Frontal cortex (tissue), 4 donors: Measurements from ENCODE around the gene PDE6D. TPM values are rescaled to one million over a fixed set of nuclear protein-coding genes. Genes with fewer than 3 reads are reported as not detected.
"Not testable (repeated sequence)": the region's sequence is repeated elsewhere in the genome, so short reads cannot be mapped to it uniquely, and the experiment has no call there.

ENCODE experiments used
- DNase-seq, 2 donors: peaks; one replicate each; pipeline ENCODE4 v3.0.0; 2012; ENCODE audit warnings: low spot score in 2 of 2
- FAIRE-seq: peaks from 2 replicates; lab custom pipeline; 2012; peaks lifted over from hg19 to GRCh38; lab: Jason Lieb, UNC
- total RNA-seq: library from RNA; depleted of rRNA; stranded (reverse); fragments of >200 nt; gene quantifications from one replicate; pipeline ENCODE4 v1.2.3, GENCODE V29; 2014
- donor health status: control.
- donor health status: control.
- donor health status: control.

Gene PDE6D
- total RNA-seq, 1 donor from 2014 or later: 28.1 TPM

DNA sequence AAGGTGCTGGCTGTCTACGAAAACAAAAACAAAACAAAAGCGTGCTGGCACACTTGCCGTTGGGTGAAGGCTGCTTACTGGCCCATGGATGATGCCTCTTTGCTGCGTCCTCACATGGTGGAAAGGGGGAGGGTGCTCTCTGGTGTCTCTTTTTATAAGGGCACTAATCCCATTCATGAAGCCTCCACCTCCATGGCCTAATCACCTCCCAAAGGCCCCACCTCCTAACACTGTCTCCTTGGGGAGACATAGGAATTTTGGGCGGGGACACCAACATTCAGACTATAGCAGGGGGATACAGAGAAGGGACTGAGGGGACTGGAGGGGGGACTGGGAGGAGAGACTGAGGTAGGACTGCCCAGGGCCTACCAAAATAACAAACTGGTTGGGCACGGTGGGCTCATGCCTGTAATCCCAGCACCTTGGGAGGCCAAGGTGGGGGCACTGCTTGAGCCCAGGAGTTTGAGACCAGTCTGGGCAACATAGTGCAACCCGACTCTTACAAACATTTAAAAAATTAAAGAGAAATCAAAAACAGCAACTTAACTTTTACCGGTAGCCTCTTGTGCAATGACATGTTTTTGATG lies 58.3 kb downstream of the PDE6D start:
- DNase-seq: no peak

DNA sequence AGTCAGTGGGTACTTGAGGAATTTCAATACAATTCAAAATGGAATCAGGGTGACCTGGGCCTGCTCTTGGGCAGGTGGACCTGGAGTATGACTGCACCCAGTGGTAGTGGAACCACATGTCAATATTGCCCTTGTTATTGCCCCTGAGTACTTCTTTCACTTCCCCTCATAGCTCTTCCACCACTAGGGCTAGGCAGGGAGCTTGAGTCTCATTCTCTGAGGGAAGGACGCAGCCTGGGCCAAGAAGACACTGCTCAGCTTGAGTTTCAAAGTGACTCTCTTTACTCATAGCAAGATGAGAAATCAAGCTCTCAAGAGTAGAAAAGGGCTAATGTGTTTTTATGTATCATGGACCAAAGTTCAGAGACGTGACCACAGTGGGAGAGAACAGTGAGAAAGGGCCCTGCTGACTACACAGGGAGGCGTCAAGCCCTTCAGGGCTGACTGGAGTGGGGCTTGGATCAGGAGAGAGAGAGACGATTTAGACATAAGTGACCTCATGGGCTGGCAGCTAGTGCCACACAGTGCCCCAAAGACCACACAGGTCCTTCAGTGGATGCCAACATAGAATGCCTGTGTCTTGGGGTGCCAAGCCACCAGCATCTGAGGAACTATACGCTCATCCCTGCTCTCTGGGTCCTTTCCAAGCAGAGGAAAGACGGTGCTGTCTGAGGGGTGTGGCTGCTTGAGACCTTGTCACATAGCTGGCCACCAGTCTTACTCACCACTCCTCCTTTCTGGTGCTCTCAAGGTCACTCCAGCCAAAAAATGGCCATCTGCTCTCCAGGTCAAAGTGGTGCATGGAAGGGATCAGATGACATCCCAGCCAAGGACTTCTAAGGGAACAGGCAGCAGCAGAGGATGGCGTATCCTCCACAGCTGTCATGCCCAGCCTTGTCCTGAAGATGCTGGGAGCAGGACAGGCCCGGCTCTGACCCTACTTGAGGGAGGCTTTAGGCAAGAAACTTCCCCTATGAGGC lies 59.8 kb downstream of the PDE6D start:
- no peak for FAIRE-seq
- no peak for DNase-seq

More for the DNA sequence above, 58.3 kb downstream of the PDE6D start:
- no peak for FAIRE-seq

DNA sequence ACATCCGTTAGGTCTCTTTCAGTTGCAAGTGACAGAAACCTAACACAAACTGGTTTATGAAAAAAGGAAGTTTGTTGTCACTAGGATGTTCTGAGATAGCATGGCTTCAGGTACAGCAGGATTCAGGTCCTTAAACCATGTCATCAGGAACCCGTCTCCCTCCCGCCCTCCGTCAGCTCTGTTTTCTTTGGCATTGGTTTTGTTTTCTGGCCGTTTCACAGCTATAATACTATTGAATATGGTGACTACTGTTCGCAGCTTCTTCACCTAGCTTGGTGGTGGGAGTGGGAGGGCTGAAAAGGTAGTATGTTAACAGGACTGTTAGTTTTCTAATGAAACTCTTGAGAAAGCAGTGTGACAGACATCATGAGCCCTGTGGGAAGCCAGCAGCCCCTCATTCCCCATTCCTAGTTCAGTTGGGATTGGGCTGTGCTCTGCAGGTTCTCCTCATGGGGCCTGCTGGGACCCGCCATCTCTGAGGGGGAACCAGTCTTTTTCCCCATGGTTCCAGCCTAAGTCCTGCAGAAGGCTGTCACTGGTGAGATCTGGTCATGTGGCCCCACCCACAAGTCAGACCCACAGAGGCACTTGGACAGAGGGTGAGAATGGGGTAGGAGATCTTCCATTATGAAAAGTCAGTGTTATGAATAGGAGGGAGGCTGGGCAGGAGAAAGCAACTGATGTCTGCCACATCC lies 60.6 kb downstream of the PDE6D start:
- FAIRE-seq: no peak
- DNase-seq: no peak

DNA sequence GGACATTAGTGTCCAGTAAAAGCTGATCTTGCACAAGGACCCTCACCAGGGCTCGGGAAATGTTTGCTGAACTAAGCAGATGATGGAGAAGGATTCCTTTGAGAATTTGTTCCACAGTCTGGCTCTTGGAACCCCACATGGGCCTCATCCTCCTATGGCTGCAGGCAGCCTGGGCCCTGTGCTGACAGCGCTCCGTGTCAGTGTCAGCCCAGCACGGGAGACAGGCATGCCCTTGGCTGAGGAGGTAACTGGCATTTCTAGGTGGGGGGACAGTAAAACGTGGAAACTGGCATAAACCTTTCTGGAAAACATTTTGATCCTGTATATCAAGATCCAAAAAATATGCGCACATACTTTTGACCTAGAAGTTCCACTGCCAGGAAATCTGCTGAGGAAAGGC lies 62.3 kb downstream of the PDE6D start:
- DNase-seq: no peak
- FAIRE-seq: no peak

DNA sequence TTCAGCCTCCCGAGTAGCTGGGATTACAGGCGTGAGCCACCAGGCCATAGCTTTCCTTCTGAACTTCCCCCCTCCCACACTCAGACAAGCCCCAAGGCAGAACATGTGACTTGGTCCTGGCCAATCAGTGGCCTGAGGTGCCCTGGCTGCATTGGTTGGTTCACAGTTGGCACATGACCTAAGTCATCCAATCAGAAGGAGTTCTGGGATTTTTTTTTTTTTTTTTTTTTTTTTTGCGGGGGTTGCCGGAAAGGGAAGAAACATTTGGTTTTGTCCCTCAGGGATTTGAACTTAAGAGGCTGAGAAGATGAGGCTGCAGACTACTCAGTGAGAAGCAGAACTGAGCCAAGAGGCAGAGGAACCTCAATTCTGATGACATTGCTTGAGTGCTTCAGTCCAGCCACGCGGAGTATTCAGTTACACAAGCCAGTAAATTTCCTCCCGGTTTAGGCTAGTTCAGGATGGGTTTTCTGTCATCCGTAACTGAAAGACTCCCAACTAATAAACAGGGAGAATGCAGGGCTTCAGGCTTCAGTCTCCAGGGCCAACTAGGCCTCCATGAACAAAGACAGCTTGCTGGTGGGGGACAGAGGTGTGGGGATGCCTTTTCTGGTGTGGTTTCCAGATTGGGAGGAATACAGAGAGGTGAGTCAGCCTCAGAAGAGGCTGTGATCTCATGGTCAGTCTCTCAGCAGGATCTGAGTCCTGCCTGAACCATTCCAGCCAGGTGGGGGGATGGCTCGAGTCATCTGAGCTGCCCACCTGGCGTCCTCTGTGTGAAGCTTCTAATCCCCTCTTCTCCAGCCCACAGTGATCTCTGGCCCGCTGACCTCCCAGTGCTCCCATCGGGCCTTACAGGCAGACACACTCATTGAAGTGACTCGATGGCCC lies 63.6 kb downstream of the PDE6D start:
- FAIRE-seq: no peak

DNA sequence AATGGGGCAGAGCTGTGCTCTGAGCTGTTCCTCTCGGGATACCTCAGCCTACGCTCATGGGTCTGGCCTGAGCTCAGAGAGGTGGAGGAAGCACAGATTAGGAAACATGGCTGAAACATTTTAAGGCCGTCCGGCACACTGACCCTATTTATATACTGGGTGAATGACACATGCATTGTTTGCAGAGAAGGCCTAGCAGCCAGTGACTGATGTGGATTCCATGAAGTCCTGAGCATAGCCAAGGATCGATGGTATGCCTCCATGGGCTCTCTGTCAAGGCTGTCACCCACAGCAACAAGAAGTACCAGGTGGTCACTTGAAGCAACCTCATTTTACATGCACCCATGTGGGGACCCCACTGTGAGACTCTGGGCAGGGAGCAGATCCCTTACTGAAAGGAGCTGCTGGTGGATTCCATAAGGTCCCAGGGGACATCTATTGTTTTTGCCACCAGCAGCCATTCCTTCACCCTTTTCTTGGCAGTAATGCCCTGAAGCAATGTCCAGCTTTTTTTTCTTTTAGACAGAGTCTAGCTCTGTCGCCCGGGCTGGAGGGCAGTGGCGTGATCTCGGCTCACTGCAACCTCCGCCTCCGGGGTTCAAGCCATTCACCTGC lies 64.3 kb downstream of the PDE6D start:
- FAIRE-seq (no peak), DNase-seq (no peak)

More for the DNA sequence above, 63.6 kb downstream of the PDE6D start:
- no peak for DNase-seq

DNA sequence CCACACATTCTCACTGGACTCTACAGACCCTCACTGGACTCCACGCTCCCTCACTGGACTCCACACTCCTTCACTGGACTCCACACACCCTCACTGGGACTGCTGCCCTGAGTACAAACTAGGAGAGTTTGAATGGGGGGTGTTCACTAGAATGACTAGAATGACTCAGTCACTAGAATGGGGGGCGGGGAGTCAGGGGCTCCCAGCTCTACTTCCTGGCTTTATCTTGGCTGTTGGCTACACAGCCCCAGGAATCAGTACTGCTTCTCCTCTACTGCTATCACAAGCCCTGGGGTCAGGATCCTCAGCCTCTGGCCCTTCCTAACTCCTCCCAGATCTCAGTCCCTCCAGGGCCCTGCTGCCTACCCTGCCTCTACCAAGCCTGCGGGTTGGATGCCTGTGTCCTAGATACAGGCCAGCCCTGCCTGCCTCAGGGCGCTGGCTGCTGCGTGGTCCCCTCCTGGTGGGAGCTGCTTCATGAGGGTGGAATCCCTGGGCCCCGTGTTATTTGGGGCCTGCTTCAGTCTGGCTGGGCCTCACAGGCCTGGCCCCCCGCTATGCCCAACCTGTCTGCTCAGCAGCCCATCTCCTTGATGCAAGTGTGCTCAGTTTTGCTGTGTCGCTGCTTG lies 65.0 kb downstream of the PDE6D start:
- DNase-seq: no peak
- FAIRE-seq: no peak

DNA sequence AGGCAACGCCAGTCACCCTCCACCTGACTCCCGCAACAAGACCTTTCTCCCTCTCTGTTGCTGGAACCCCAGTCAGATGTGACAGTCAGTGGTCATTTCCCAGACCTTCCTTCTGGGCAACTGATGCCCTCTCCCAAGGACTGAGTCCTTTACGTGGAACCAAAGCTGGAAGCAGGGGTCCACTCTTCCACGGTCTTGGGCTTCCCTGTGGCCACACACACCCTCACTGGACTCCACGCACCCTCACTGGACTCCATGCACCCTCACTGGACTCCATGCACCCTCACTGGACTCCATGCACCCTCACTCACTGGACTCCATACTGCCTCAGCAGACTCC lies 65.6 kb downstream of the PDE6D start:
- no peak for DNase-seq
- FAIRE-seq: no peak

DNA sequence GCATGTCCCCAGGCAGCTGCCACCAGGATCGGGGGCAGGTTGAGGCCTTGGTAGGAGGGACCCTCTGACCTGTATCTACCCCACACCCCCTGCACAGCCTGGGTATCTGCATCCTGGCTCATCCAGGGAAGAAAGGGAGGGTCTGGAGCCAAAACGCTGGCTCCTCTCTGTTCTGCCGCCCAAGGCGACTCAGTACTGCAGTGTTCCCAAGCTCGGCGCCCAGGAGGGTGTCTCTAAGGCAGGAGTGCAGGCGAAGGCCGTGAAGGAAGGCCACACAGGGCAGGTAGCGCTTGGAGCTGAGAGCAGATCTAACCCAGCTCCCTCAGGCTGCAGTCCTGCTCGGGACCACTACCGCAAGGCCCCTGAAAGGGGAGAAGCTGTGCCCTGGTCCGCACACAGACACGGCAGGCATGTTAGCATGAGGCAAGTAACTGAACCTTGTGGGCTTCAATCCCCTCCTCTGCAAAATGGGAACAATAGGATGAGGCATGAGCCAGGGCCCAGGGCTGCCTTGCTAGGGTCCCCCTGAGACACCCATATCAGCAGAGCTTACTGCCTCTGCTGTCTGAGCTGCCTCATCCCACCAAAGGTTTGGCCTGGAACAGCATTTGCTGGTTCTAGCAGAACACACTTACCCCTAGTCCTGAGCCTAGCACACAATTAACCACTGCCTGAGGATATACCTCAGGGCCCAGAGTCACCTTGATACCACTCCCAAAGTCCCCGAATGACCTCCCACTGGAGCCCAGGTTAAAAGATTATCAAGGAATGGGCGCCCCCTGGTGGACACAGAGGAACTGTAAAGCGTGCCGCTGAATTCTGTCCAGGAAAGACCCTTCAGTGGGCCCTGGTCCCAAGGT lies 66.2 kb downstream of the PDE6D start:
- DNase-seq: peak; percentile 58 to 66
- no peak for FAIRE-seq

DNA sequence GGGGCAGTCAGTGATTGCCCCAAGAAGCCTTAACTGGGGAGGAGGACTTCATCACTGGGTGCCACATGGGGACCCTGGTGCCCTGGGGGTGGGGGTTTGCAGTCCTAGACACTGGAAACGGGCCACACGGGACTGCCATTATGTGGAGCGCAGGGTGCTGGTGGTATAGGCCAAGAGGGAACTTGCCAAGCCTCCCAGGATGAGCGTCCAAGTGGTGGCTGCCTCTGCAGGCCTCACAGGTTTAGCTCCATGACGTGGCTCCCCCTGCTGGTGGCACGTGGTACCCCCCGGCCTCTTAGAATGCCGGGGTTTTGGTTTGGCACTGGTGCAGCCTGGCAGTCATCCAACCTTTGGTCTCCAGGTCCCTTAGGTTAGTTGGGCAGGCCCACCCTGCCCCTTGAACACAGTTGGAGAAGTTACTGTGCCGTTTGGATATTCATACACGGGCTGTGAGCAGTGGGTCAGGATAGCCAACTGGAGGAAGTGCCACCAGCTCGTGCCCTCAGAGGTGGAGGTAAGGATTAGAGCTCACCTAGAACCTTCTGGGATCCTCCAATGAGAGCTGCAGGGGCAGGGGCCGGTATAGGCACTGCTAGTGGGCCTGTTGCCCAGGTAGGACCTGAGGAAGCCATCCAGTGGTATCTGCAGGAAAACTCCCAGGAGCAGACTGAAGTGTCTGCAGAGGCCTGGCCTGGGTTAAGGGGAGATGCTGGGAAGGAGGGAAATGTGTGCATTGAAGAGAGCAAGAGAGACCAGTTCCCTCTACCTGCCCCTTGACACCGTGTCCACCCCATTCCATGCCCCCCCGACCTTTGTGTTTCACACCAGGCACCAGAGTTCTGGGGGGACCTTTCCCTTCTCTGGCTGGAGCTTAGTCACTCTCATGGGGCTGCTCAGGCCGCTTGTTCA lies 67.1 kb downstream of the PDE6D start:
- FAIRE-seq: no peak

DNA sequence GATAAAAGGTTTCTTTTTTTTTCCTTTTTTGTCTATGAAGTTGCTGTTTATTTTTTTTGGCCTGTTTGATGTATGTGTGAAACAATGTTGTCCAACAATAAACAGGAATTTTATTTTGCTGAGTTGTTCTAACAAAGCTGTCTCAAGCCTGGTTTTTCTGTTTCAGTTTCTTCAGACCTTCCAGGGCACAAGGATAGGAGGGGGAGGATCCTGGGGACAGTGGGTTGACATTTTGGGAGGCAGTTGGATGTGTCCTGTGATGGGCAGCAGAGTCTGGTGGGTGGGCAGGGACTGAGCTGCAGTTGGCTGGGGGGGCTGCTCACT lies 67.7 kb downstream of the PDE6D start:
- DNase-seq, FAIRE-seq: not testable (repeated sequence)

More for the DNA sequence above, 67.1 kb downstream of the PDE6D start:
- peak; percentile 69 to 78 for DNase-seq

DNA sequence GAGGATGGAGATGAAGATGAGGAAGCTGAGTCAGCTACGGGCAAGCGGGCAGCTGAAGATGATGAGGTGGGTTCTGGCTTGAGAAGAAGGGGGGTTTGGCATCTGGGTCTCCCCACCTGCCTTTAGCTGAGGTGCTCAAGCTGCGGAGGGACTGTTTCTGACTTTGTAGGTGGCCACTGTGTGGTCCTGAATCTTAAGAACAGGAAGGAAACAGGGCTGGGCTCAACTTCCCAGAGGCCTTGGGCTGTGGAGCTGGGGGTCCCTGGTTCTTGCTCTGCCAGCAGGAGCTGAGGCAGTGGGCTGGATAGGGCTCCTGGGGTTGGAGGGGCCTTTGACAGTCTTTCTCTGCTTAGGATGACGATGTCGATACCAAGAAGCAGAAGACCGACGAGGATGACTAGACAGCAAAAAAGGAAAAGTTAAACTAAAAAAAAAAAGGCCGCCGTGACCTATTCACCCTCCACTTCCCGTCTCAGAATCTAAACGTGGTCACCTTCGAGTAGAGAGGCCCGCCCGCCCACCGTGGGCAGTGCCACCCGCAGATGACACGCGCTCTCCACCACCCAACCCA lies 68.5 kb downstream of the PDE6D start:
- not testable (repeated sequence) for DNase-seq, FAIRE-seq

DNA sequence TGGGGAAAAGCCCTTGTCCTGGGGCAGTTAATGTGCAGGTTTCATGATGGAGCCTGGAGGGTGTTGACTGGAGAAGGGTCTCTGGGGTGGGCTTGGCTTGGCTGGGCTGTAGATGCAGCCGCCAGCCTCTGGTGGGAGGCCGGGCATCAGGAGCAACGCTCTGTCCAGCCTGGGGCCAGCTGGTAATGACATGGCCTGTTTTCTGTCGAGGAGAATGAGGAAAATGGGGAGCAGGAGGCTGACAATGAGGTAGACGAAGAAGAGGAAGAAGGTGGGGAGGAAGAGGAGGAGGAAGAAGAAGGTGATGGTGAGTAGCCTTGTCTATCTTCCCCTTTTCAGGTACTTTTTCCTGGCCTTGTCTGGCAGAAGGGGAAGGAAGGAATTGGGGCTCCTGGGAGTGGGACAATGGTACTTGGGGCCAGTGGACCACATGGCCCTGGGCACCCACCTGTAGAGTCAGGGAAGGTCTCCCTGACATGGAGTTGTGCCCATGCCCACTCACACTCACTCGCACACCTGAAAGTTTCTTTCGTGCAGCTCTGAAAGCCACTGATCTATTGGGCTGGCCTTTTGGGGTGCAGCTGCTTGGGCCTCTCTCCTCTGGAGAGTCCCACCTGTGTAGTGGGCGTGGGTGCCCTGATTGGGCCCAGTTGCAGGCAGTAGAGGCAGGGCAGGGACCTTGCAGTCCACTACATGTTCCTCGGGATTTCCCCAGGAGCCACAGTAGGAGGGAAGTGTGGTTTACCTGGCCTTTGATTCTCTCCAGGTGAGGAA lies 69.2 kb downstream of the PDE6D start:
- FAIRE-seq (no peak), DNase-seq (no peak)

DNA sequence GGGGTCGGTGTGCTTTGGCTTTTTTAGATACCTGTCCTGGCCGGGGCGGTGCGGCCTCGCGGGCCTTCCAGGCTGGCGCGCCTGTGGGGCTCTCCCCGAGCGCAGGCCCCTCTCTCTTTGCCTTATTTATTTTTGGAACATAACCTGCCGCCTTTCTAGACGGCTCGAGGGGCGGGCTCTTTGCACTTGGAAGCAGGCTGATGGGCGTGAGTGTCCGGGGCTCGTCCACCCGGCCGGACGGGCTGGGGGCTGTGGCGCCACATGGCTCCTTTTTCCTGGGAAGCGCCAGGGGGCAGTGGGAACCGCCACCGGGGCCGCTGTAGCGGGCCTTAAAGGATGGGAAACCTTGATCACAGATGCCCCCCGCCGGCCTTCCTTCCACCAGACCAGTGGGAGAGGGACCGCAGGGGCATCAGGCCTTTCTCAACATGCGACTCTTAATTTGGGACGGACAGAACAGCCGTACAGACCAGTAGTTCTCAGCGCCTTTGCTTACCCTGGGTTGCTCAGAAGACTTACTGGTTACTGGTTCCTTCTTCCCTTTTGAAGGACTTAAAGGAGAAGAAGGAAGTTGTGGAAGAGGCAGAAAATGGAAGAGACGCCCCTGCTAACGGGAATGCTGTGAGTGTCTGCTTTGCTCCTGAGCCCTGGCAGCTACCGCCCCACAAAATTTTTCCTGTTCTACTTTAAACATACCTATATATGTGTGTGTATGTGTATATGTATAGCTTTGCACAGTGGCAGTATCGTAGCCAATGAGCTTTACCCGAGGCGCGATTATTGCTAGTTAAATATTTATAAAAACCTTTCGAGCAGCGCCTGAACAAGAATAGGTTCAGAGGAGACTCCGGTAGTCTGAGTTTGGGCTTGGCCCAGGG lies 70.0 kb downstream of the PDE6D start:
- no peak for FAIRE-seq

More for the DNA sequence above, 70.0 kb downstream of the PDE6D start:
- no peak for DNase-seq
